Measurements from ENCODE around the gene LRRC1. TPM values are rescaled to one million over a fixed set of nuclear protein-coding genes. Genes with fewer than 3 reads are reported as not detected.
A peak's percentile ranks its signal among the peaks of the same experiment; 100 is the strongest.

LRRC1 gene
- polyA plus RNA-seq, 2 donors, result 13.6 to 15.2 TPM

DNA sequence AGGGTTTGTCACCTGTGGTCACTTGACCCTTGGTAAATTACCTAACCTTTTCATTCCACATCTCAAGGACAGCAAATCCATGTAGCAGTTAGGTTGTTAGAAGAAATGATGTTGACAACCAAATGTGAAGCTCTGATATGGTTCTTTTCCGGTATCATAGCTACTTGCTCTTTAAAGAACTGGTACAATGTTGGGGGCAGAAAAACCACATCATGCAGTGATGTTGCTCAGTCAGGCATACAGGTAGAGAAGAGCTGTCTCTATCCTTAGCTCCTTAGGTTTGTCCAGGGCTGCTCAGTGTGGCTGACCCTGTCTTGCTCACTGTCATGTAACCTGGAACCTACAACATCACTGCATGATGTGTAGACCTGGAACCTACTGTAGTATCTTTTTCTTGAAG is 135.5 kb downstream of the LRRC1 start:
- peaks cover 0 to 11% of the 10 kb centered on the region in 2 donors for H3K4me1 ChIP-seq (ENCODE audit: control insufficient read depth in 2 of 2, insufficient read depth in 2 of 2, low read length in 1 of 2)
- H3K9me3 ChIP-seq (ENCODE audit: control insufficient read depth in 2 of 2, insufficient read depth in 1 of 2, low read depth in 1 of 2, low read length in 1 of 2), result no peaks in the 10 kb centered on the region
- H3K27me3 ChIP-seq (ENCODE audit: control insufficient read depth in 1 of 2, insufficient read depth in 2 of 2, low read length in 2 of 2), result no peaks in the 10 kb centered on the region
- no peak overlapping the region for H3K4me3 ChIP-seq (ENCODE audit: low read depth in 1 of 2, low read length in 2 of 2)
- H3K27ac ChIP-seq (ENCODE audit: low read depth in 2 of 2, low read length in 1 of 2), result peak overlapping the region; percentile 93 to 95
- WGBS, 2 donors, result 51 to 97% methylated on average over 1 of the region's 1 CpG
- no peaks in the 10 kb centered on the region for H3K36me3 ChIP-seq (ENCODE audit: control insufficient read depth in 2 of 2, insufficient read depth in 2 of 2, low read length in 1 of 2)

DNA sequence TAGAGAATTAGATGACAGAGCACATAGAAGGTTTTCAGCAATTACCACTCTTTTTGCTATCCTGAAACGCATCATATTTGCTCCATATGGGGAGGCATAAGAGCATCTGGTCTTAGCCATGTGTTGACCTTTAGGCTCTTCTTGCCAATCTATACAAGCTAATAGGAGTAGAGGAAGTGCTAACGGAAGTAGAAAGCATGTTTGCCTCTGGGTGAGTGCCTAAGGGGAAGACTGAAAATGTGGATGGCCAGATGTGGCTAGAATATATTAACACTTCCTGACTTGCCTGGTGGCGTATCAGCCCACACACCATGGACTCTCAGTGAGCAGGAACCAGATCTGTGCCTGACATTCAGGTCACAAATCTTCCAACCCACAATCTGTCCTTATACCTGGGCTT is 136.3 kb downstream of the LRRC1 start:
- H3K27me3 ChIP-seq (ENCODE audit: control insufficient read depth in 1 of 2, insufficient read depth in 2 of 2, low read length in 2 of 2), result no peaks in the 10 kb centered on the region
- no peaks in the 10 kb centered on the region for H3K36me3 ChIP-seq (ENCODE audit: control insufficient read depth in 2 of 2, insufficient read depth in 2 of 2, low read length in 1 of 2)
- H3K4me1 ChIP-seq (ENCODE audit: control insufficient read depth in 2 of 2, insufficient read depth in 2 of 2, low read length in 1 of 2), result peaks cover 0 to 8% of the 10 kb centered on the region in 2 donors
- H3K9me3 ChIP-seq (ENCODE audit: control insufficient read depth in 2 of 2, insufficient read depth in 1 of 2, low read depth in 1 of 2, low read length in 1 of 2), result no peaks in the 10 kb centered on the region
- whole genome bisulfite sequencing, 2 donors, result 69 to 79% methylated on average over 3 of the region's 3 CpGs
- H3K27ac ChIP-seq (ENCODE audit: low read depth in 2 of 2, low read length in 1 of 2), result peak overlapping the region in 1 of 2 donors; percentile 24
- H3K4me3 ChIP-seq (ENCODE audit: low read depth in 1 of 2, low read length in 2 of 2), result no peak overlapping the region

DNA sequence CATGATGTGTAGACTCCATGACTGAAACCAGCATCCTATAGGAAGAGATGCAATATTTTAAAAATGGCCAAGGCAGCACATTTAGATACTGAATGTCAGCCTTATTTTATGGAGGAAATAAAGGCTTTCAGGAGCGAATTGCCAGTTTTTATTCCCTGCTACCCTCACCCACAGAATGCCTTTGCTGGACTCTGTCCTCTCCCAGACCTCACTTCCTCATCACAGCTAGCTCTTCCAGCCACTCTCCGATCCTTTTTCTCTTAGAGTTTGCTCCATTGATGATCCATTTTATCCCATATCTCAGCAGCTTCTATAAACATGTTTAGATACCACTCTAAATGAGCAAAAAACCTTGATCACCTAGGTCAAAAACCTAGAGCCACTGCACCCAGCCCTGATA is 137.7 kb downstream of the LRRC1 start:
- Histone ChIP-seq H3K9me3 (ENCODE audit: control insufficient read depth in 2 of 2, insufficient read depth in 1 of 2, low read depth in 1 of 2, low read length in 1 of 2) (no peaks in the 10 kb centered on the region), H3K27me3 (ENCODE audit: control insufficient read depth in 1 of 2, insufficient read depth in 2 of 2, low read length in 2 of 2) (no peaks in the 10 kb centered on the region), H3K4me1 (ENCODE audit: control insufficient read depth in 2 of 2, insufficient read depth in 2 of 2, low read length in 1 of 2) (peaks cover 0 to 8% of the 10 kb centered on the region in 2 donors), H3K4me3 (ENCODE audit: low read depth in 1 of 2, low read length in 2 of 2) (no peak overlapping the region), H3K36me3 (ENCODE audit: control insufficient read depth in 2 of 2, insufficient read depth in 2 of 2, low read length in 1 of 2) (no peaks in the 10 kb centered on the region), H3K27ac (ENCODE audit: low read depth in 2 of 2, low read length in 1 of 2) (peak overlapping the region in 1 of 2 donors; percentile 43)
- WGBS, 2 donors, result 72 to 92% methylated on average over 2 of the region's 2 CpGs

DNA sequence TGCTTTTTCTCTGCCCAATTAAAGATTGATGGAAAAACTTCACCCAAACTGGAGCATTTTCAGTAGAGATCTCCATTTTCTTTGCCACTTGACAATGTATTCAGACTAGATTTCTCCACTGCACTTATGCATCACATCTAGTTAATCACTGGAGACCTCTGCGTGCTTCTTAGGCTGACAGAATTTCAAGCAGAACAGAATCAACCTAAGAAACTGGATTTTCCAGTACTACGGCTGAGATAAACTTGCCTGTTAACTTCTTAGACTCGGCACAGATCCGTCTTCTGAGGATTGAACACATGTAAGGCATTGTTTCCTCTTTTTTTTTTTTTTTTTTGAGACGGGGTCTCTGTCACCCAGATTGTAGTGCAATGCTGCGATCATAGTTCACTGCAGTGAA is 139.2 kb downstream of the LRRC1 start:
- WGBS, 2 donors, result 61 to 66% methylated on average over 6 of the region's 6 CpGs
- no peak overlapping the region for H3K27ac ChIP-seq (ENCODE audit: low read depth in 2 of 2, low read length in 1 of 2)
- H3K4me3 ChIP-seq (ENCODE audit: low read depth in 1 of 2, low read length in 2 of 2), result no peak overlapping the region
- no peaks in the 10 kb centered on the region for H3K36me3 ChIP-seq (ENCODE audit: control insufficient read depth in 2 of 2, insufficient read depth in 2 of 2, low read length in 1 of 2)
- peaks cover 0 to 6% of the 10 kb centered on the region in 2 donors for H3K4me1 ChIP-seq (ENCODE audit: control insufficient read depth in 2 of 2, insufficient read depth in 2 of 2, low read length in 1 of 2)
- no peaks in the 10 kb centered on the region for H3K27me3 ChIP-seq (ENCODE audit: control insufficient read depth in 1 of 2, insufficient read depth in 2 of 2, low read length in 2 of 2)
- H3K9me3 ChIP-seq (ENCODE audit: control insufficient read depth in 2 of 2, insufficient read depth in 1 of 2, low read depth in 1 of 2, low read length in 1 of 2), result no peaks in the 10 kb centered on the region

DNA sequence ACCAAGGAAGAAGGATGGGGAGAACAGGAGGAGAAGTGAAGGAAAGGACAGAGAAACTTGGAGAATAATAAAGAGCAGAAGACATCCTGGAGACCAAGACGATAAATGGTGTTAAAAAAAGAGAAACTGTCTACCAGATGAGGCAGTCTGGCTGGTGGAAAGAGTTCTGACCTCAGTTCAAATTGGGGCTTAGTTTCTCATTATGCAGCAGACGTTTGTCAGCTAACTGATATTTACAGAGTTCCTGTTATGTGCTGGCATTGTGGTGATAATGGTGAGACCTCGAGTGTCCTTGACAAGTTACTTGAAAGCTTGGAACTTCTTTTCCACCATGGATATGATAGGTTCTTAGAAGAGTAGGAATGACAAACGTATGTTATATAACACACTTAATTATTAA is 142.7 kb downstream of the LRRC1 start:
- Histone ChIP-seq H3K27ac (ENCODE audit: low read depth in 2 of 2, low read length in 1 of 2) (no peak overlapping the region), H3K9me3 (ENCODE audit: control insufficient read depth in 2 of 2, insufficient read depth in 1 of 2, low read depth in 1 of 2, low read length in 1 of 2) (no peaks in the 10 kb centered on the region)
- WGBS, 2 donors, result 44 to 51% methylated on average over 4 of the region's 4 CpGs

DNA sequence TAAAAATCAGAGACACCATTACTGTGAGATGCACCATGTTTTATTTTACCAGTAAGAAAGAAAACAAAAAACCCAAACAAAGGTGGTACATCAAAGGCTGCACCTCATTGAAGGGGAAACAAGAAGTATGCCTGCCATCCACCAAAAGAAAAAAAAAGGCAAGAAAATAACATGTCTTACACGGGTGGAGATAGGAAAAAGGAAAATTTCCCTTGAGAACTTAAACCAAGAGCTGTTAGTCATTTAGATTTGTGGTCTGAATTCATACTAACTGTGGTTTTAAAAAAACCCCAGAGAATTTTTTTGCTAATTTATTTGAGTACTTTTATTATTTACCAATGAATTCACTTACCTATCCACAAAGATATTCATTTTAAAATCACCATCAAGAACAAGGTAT is 144.0 kb downstream of the LRRC1 start:
- 42 to 49% methylated on average over 1 of the region's 1 CpG for WGBS, 2 donors
- H3K4me3 ChIP-seq (ENCODE audit: low read depth in 1 of 2, low read length in 2 of 2), result no peak overlapping the region
- H3K4me1 ChIP-seq (ENCODE audit: control insufficient read depth in 2 of 2, insufficient read depth in 2 of 2, low read length in 1 of 2), result peaks cover 0 to 2% of the 10 kb centered on the region in 2 donors
- H3K27me3 ChIP-seq (ENCODE audit: control insufficient read depth in 1 of 2, insufficient read depth in 2 of 2, low read length in 2 of 2), result no peaks in the 10 kb centered on the region
- no peak overlapping the region for H3K27ac ChIP-seq (ENCODE audit: low read depth in 2 of 2, low read length in 1 of 2)
- no peaks in the 10 kb centered on the region for H3K36me3 ChIP-seq (ENCODE audit: control insufficient read depth in 2 of 2, insufficient read depth in 2 of 2, low read length in 1 of 2)
- H3K9me3 ChIP-seq (ENCODE audit: control insufficient read depth in 2 of 2, insufficient read depth in 1 of 2, low read depth in 1 of 2, low read length in 1 of 2), result no peaks in the 10 kb centered on the region

More for the DNA sequence above, 142.7 kb downstream of the LRRC1 start:
- H3K4me3 ChIP-seq (ENCODE audit: low read depth in 1 of 2, low read length in 2 of 2), result no peak overlapping the region
- H3K27me3 ChIP-seq (ENCODE audit: control insufficient read depth in 1 of 2, insufficient read depth in 2 of 2, low read length in 2 of 2), result no peaks in the 10 kb centered on the region
- peaks cover 0 to 2% of the 10 kb centered on the region in 2 donors for H3K4me1 ChIP-seq (ENCODE audit: control insufficient read depth in 2 of 2, insufficient read depth in 2 of 2, low read length in 1 of 2)
- no peaks in the 10 kb centered on the region for H3K36me3 ChIP-seq (ENCODE audit: control insufficient read depth in 2 of 2, insufficient read depth in 2 of 2, low read length in 1 of 2)

DNA sequence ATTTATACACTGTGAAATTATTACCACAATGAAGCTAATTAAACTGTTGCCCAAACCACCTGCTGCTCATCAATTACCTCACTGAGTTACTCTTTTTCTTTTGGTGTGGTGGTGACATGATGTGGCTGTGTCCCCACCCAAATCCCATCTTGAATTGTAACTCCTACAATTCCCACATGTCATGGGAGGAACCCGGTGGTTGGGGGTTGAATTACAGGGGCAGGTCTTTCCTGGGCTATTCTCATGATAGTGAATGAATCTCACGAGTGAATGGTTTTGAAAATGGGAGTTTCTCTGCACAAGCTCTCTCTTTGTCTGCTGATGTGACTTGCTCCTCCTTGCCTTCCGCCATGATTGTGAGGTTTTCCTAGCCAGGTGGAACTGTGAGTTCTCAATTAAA is 145.0 kb downstream of the LRRC1 start:
- WGBS, 2 donors, result 88% methylated on average over 3 of the region's 3 CpGs
- H3K4me1 ChIP-seq (ENCODE audit: control insufficient read depth in 2 of 2, insufficient read depth in 2 of 2, low read length in 1 of 2), result peaks cover 0 to under 1% of the 10 kb centered on the region in 2 donors
- no peaks in the 10 kb centered on the region for H3K36me3 ChIP-seq (ENCODE audit: control insufficient read depth in 2 of 2, insufficient read depth in 2 of 2, low read length in 1 of 2)
- H3K9me3 ChIP-seq (ENCODE audit: control insufficient read depth in 2 of 2, insufficient read depth in 1 of 2, low read depth in 1 of 2, low read length in 1 of 2), result no peaks in the 10 kb centered on the region
- no peak overlapping the region for H3K27ac ChIP-seq (ENCODE audit: low read depth in 2 of 2, low read length in 1 of 2)
- H3K4me3 ChIP-seq (ENCODE audit: low read depth in 1 of 2, low read length in 2 of 2), result no peak overlapping the region
- H3K27me3 ChIP-seq (ENCODE audit: control insufficient read depth in 1 of 2, insufficient read depth in 2 of 2, low read length in 2 of 2), result no peaks in the 10 kb centered on the region

DNA sequence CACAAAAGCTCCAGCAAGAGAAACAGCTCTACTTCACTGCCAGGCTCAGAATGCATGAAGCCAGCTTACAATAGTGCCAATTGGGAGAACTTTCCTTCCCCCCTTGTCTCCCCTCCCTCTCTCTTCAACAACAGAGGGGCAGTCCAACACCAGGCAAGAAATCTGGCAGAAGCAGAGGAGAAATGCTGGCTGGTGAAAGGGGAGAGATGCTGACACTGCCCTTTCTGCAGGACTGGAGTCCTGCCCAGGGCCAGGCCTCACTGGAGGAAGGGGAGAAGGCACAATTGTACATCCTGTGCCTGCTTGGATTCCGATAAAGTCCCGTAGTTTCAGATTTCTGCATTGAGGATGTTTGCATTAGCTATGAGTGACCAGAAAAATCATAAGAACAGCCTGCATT is 148.6 kb downstream of the LRRC1 start:
- H3K36me3 ChIP-seq (ENCODE audit: control insufficient read depth in 2 of 2, insufficient read depth in 2 of 2, low read length in 1 of 2), result no peaks in the 10 kb centered on the region
- no peaks in the 10 kb centered on the region for H3K27me3 ChIP-seq (ENCODE audit: control insufficient read depth in 1 of 2, insufficient read depth in 2 of 2, low read length in 2 of 2)
- 28 to 39% methylated on average over 2 of the region's 2 CpGs for WGBS, 2 donors
- H3K27ac ChIP-seq (ENCODE audit: low read depth in 2 of 2, low read length in 1 of 2), result no peak overlapping the region
- peaks cover 0 to 4% of the 10 kb centered on the region in 2 donors for H3K4me1 ChIP-seq (ENCODE audit: control insufficient read depth in 2 of 2, insufficient read depth in 2 of 2, low read length in 1 of 2)
- no peak overlapping the region for H3K4me3 ChIP-seq (ENCODE audit: low read depth in 1 of 2, low read length in 2 of 2)
- H3K9me3 ChIP-seq (ENCODE audit: control insufficient read depth in 2 of 2, insufficient read depth in 1 of 2, low read depth in 1 of 2, low read length in 1 of 2), result peaks cover 0 to 3% of the 10 kb centered on the region in 2 donors

DNA sequence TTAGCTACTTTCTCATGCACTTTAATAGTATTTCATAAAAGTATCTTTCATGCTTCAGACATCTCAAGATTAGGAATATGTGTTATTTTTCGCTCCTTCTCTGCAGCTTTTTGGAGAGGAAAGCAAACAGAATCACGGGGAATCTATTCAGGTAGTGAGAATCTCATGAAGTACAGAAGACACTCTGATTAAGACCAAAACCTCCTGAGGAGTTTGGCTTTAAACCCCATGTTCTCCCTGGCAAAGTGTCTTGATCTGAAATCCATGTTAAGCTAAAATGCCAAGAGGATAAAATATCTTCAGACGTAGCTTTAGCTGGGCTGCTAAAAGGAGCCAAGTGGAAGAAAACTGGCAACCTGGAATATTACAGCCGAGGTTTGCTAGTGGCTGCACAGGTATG is 149.3 kb downstream of the LRRC1 start:
- Histone ChIP-seq H3K36me3 (ENCODE audit: control insufficient read depth in 2 of 2, insufficient read depth in 2 of 2, low read length in 1 of 2) (no peaks in the 10 kb centered on the region), H3K9me3 (ENCODE audit: control insufficient read depth in 2 of 2, insufficient read depth in 1 of 2, low read depth in 1 of 2, low read length in 1 of 2) (peaks cover 0 to 3% of the 10 kb centered on the region in 2 donors), H3K27me3 (ENCODE audit: control insufficient read depth in 1 of 2, insufficient read depth in 2 of 2, low read length in 2 of 2) (no peaks in the 10 kb centered on the region), H3K4me1 (ENCODE audit: control insufficient read depth in 2 of 2, insufficient read depth in 2 of 2, low read length in 1 of 2) (peaks cover 0 to 4% of the 10 kb centered on the region in 2 donors), H3K27ac (ENCODE audit: low read depth in 2 of 2, low read length in 1 of 2) (no peak overlapping the region), H3K4me3 (ENCODE audit: low read depth in 1 of 2, low read length in 2 of 2) (no peak overlapping the region)
- WGBS, 2 donors, result 37 to 60% methylated on average over 4 of the region's 4 CpGs

DNA sequence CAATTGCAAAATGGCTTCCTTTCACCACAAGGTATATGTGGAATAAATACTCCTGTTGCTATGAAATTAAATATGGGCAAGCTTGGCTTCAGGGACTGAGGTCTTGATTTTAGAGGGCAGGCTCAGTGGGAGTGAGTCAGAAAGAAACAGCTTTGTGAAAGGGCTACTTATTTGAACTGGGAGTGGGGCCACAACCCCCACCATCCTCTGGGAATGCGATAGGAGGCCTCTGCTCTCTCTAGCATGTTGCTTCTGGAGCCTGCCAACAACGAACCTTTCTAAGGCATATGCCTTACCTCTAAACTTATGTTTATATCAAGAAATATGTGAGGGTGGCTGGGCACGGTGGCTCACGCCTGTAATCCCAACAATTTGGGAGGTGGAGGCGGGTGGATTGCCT is 149.7 kb downstream of the LRRC1 start:
- H3K4me1 ChIP-seq (ENCODE audit: control insufficient read depth in 2 of 2, insufficient read depth in 2 of 2, low read length in 1 of 2), result peaks cover 0 to 4% of the 10 kb centered on the region in 2 donors
- H3K27ac ChIP-seq (ENCODE audit: low read depth in 2 of 2, low read length in 1 of 2), result no peak overlapping the region
- 85 to 90% methylated on average over 5 of the region's 5 CpGs for WGBS, 2 donors

More for the DNA sequence above, 149.7 kb downstream of the LRRC1 start:
- Histone ChIP-seq H3K36me3 (ENCODE audit: control insufficient read depth in 2 of 2, insufficient read depth in 2 of 2, low read length in 1 of 2) (no peaks in the 10 kb centered on the region), H3K4me3 (ENCODE audit: low read depth in 1 of 2, low read length in 2 of 2) (no peak overlapping the region), H3K27me3 (ENCODE audit: control insufficient read depth in 1 of 2, insufficient read depth in 2 of 2, low read length in 2 of 2) (no peaks in the 10 kb centered on the region), H3K9me3 (ENCODE audit: control insufficient read depth in 2 of 2, insufficient read depth in 1 of 2, low read depth in 1 of 2, low read length in 1 of 2) (peaks cover 0 to 3% of the 10 kb centered on the region in 2 donors)

Measured in esophagus (tissue), 2 donors.